ENCODE results near the gene TDRKH. TPM values are rescaled to one million over a fixed set of nuclear protein-coding genes. Genes with fewer than 3 reads are reported as not detected.
A peak's percentile ranks its signal among the peaks of the same experiment; 100 is the strongest.

The TDRKH gene
- total RNA-seq, 1 donor: 1.7 TPM

- TF ChIP-seq, protein P1, sequence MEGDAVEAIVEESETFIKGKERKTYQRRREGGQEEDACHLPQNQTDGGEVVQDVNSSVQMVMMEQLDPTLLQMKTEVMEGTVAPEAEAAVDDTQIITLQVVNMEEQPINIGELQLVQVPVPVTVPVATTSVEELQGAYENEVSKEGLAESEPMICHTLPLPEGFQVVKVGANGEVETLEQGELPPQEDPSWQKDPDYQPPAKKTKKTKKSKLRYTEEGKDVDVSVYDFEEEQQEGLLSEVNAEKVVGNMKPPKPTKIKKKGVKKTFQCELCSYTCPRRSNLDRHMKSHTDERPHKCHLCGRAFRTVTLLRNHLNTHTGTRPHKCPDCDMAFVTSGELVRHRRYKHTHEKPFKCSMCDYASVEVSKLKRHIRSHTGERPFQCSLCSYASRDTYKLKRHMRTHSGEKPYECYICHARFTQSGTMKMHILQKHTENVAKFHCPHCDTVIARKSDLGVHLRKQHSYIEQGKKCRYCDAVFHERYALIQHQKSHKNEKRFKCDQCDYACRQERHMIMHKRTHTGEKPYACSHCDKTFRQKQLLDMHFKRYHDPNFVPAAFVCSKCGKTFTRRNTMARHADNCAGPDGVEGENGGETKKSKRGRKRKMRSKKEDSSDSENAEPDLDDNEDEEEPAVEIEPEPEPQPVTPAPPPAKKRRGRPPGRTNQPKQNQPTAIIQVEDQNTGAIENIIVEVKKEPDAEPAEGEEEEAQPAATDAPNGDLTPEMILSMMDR (IDR thresholded peaks at IDR 0.05; ENCODE audit: insufficient read depth, low read depth, low read length): no peak
Observed at GRCh38 chr1:151816548-151817352, 26.4 kb upstream of the TDRKH start.

DNA sequence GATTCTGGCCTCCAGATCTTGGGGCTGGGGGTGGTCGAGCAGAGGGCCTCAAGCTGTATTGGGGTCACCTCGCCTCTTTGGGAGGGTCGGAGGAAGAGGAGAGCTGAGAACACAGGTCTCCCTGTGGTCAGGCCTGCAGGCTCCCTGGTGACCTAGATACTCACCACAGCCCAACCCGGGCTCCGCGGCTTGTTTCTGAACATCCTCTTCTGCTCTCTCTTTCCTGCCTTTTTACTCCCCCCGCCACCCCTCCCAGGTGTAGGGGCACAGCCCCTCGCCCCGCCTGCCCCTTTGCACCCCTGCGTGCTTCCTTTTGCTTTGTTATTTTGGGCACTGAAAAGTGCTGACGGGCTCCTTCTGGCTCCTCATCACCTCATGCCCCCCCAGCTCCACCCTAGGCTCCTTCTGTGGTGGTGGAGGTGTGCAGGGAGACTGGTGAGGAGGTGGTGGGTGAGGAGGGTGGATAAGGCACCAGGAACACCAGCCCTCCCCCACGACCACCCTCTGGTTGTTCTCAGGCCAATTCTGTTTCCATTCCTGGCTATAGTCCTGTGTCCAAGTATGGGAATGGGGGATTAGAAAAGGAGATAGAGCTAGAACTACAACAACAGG lies 25.5 kb upstream of the TDRKH start:
- H3K4me3 ChIP-seq (ENCODE audit: low read depth, low read length): no peak overlapping the region
- DNase-seq (ENCODE audit: low read depth): no peak
- TF ChIP-seq, protein P1 (IDR thresholded peaks at IDR 0.05; ENCODE audit: insufficient read depth, low read depth, low read length): no peak

More at GRCh38 chr1:151816548-151817352, 26.4 kb upstream of the TDRKH start:
- DNase-seq (ENCODE audit: low read depth): no peak
- H3K4me3 ChIP-seq (ENCODE audit: low read depth, low read length): no peak overlapping the region

DNA sequence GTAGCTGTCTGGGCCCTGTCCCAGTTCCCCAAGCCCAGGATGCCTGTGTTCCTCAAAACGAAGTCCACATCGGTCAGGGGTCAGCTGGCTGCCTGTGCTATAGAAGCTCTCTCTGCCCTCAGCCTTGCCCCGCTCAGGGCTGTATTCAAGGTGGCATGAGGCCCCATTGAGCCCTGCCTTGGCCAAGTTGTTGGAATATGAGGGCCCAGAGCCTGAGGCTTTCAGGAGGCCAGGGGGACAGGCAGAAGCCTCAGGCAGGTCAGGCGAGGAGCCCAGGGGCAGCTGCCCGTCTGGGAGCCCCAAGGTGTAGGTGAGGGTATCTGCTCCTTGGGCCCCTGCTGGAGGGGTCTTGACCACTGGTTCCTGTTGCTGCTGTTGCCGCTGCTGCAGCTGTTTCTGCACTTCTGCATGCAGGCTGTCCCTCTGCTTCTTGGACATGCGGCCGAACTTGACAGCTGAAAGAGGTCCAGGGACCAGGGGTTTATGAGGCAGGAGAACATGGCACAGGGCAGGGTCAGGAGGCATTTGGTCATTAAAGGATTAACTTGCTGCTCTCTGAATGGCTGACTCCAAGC lies 24.8 kb upstream of the TDRKH start:
- TF ChIP-seq, protein P1 (IDR thresholded peaks at IDR 0.05; ENCODE audit: insufficient read depth, low read depth, low read length): no peak
- no peak for DNase-seq (ENCODE audit: low read depth)
- no peak overlapping the region for H3K4me3 ChIP-seq (ENCODE audit: low read depth, low read length)

- TF ChIP-seq, protein P1 (IDR thresholded peaks at IDR 0.05; ENCODE audit: insufficient read depth, low read depth, low read length): no peak
- no peak for DNase-seq (ENCODE audit: low read depth)
- no peak overlapping the region for H3K4me3 ChIP-seq (ENCODE audit: low read depth, low read length)
Observed at GRCh38 chr1:151814426-151814825, 24.1 kb upstream of the TDRKH start.

- no peak for DNase-seq (ENCODE audit: low read depth)
- no peak overlapping the region for H3K4me3 ChIP-seq (ENCODE audit: low read depth, low read length)
- TF ChIP-seq, protein P1 (IDR thresholded peaks at IDR 0.05; ENCODE audit: insufficient read depth, low read depth, low read length): no peak
Observed at GRCh38 chr1:151813271-151813977, 23.1 kb upstream of the TDRKH start.

GRCh38 chr1:151811181-151811580 lies 20.9 kb upstream of the TDRKH start:
- TF ChIP-seq, protein P1 (IDR thresholded peaks at IDR 0.05; ENCODE audit: insufficient read depth, low read depth, low read length): no peak
- no peak overlapping the region for H3K4me3 ChIP-seq (ENCODE audit: low read depth, low read length)
- peak; percentile 27 for DNase-seq (ENCODE audit: low read depth)
